Urinary bladder (tissue), 4 donors: Measurements from ENCODE around the gene RAP1GAP2. TPM values are rescaled to one million over a fixed set of nuclear protein-coding genes. Genes with fewer than 3 reads are reported as not detected.
"Not testable (repeated sequence)": the region's sequence is repeated elsewhere in the genome, so short reads cannot be mapped to it uniquely, and the experiment has no call there.

ENCODE experiments used
- DNase-seq: peaks from one replicate; pipeline ENCODE4 v3.0.0-alpha.2; 2015; ENCODE audit errors: extremely low spot score
- H3K27ac ChIP-seq: one replicate; pipeline ENCODE4 v1.5.1; 2013; ENCODE audit warnings: low read depth, mild to moderate bottlenecking, moderate library complexity
- H3K36me3 ChIP-seq: one replicate; pipeline ENCODE4 v1.6.1; 2013; ENCODE audit warnings: mild to moderate bottlenecking, moderate library complexity; ENCODE audit not compliant: insufficient read depth
- H3K4me1 ChIP-seq: one replicate; pipeline ENCODE4 v1.6.1; 2013; ENCODE audit warnings: mild to moderate bottlenecking, moderate library complexity; ENCODE audit not compliant: insufficient read depth
- H3K4me3 ChIP-seq: one replicate; pipeline ENCODE4 v1.5.1; 2013; ENCODE audit warnings: low read depth, low read length
- WGBS: extraction: QIAGEN DNeasy Blood & Tissue Kit; methylation state at CpG from one replicate; pipeline ENCODE4 v1.1.7; 2013; 5-methylcytosine and 5-hydroxymethylcytosine counted together
- polyA plus RNA-seq: library from polyadenylated mRNA; stranded (reverse); fragments of 200-250 nt; gene quantifications from one replicate; pipeline ENCODE4 v1.2.3, GENCODE V29; 2013
- total RNA-seq: library from RNA; depleted of rRNA; stranded (reverse); fragments of >200 nt; gene quantifications from one replicate; pipeline ENCODE4 v1.2.3, GENCODE V29; 2014
- donor health status: healthy with polysubstance abuse.
- donor health status: healthy.

Gene RAP1GAP2
- total and polyA plus RNA-seq, 2 donors = 3.7 to 3.9 TPM

DNA sequence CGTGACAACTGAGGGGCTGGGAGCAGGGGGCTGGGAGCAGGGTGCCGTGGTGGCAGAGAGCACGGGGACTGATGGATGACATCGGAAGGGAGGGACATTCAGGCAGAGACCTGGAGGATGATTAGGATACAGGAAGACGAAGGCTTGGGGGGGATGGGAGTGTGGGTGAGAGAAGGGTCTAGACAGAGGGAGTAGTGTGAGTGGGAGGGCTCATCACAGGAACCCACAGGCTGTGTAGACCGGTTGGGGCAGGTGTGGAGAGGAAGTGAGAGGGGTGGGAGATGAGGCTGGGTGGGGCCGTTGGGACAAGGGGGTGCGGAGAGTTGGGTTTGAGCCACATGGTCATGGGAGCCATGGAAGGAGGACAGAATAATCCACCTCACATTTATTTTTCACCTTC lies 83.8 kb downstream of the RAP1GAP2 start:
- no peak for DNase-seq
- Histone ChIP-seq H3K27ac (no peak overlapping the region), H3K36me3 (no peaks in the 10 kb centered on the region), H3K4me3 (no peak overlapping the region), H3K4me1 (no peaks in the 10 kb centered on the region)
- WGBS = 72% methylated on average over 8 of the region's 8 CpGs

DNA sequence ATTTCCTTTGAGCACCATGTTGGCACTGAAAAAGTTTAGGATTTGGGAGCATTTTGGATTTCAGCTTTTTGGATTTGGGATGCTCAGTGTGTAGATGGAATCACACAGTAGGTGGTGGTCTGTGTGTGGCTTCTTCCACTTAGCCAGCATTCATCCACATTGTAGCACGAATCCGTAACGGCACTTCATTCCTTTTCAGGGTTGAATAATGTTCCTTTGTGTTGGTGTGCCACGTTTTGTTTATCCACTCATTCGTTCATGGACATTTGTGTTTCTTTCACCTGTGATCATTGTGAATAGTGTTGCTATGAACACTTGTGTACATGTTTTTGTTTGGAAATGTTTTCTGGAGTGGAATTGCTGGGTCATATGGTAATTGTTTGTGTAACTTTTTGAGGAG lies 85.1 kb downstream of the RAP1GAP2 start:
- WGBS = 91% methylated on average over 5 of the region's 5 CpGs
- Histone ChIP-seq H3K36me3 (no peaks in the 10 kb centered on the region), H3K4me1 (no peaks in the 10 kb centered on the region), H3K4me3 (no peak overlapping the region), H3K27ac (no peak overlapping the region)
- DNase-seq = no peak

DNA sequence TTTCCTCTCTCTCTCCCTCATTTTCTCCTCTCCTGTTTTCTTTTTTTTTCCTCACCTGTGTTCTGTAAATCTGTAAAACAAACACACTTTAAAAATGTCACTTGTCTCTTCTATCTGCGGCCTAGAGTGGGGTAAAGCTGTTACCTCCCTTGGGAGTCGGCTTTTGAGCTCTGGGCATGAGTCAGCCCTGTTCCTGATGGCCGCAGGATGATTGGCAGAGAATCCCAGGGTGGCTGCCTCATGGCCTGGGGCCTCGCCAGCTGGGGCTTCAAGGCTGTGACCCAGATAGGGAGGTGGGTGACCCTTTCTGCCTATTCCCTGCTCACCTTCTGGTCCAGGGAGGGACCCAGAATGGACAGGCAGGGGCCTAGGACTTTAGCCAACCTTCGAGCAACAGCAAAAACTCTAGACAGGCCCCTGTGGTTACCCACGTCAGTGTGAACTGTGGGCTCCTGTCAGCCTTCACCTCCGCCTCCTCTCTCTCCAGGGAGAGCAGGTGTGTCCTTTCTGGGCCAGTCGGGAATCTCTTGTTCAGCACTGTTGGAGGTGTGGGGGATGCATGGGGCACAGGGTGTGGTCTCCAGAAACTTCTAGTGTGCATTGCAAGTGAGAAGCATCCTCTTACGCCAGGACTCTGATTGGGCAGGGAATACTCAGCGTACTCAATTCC lies 87.4 kb downstream of the RAP1GAP2 start:
- no peak overlapping the region for H3K4me3 ChIP-seq
- 59% methylated on average over 10 of the region's 10 CpGs for WGBS
- no peak overlapping the region for H3K27ac ChIP-seq
- no peaks in the 10 kb centered on the region for H3K36me3 ChIP-seq
- no peak for DNase-seq
- H3K4me1 ChIP-seq = no peaks in the 10 kb centered on the region

DNA sequence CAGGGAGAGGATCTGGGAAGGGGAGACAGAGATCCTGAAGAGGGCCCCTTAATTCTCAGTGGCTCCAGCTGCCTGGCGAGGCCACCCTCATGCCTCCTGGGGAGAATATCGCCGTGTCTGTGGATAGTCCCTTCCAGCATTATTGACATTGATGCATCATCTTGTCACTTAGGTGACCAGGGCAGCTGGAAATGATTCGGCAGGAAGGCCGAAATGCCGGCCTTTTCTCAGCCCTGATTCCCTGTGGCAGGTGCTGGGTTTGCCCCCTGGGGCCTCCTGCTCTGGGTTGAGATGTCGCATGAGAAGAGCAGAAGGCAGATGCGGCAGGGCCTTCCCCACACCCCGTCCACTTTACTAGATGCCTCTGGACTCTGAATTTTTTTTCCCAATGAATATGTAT lies 89.5 kb downstream of the RAP1GAP2 start:
- no peak overlapping the region for H3K4me3 ChIP-seq
- no peaks in the 10 kb centered on the region for H3K4me1 ChIP-seq
- H3K27ac ChIP-seq = no peak overlapping the region
- WGBS = 73% methylated on average over 9 of the region's 9 CpGs
- no peak for DNase-seq
- H3K36me3 ChIP-seq = no peaks in the 10 kb centered on the region

DNA sequence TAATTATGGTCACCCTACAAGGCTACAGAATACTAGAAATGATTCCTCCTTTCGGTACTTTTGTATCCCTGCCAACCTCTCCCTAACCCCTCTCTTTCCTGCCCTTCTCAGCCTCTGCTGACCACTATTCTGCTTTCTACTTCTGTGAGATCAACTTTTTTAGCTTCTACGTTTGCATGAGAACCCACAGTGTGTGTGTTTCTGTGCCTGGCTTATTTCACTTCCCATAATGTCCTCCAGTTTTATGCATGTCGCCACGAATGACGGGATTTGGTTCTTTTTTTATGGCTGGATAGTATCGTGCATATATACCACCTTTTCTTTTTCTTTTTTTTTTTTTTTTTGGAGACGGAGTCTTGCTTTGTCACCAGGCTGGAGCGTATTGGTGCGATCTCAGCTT lies 92.1 kb downstream of the RAP1GAP2 start:
- Histone ChIP-seq H3K4me1 (no peaks in the 10 kb centered on the region), H3K36me3 (no peaks in the 10 kb centered on the region), H3K27ac (no peak overlapping the region), H3K4me3 (no peak overlapping the region)
- WGBS = 78% methylated on average over 9 of the region's 9 CpGs
- no peak for DNase-seq

DNA sequence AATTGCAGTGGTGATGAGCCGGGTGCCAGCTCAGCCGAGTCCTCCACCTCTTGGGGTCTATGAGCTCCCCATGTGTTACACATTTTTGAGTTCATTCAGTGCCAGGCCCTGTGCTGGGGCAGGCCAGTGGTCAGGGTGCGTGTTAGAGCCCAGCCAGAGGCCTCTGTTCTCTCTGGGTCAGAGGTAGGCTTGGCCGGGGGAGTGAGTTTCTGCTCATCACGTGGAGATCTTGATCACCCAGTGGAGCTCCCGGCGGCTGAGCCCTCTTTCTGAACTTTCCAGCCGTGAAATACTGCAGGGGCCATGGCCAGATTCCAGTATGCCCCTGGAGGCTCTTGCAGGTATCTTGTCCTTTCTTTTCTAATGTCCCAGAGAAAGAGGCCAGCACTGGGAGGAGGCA lies 93.0 kb downstream of the RAP1GAP2 start:
- 68% methylated on average over 8 of the region's 8 CpGs for WGBS
- H3K36me3 ChIP-seq = no peaks in the 10 kb centered on the region
- H3K4me1 ChIP-seq = no peaks in the 10 kb centered on the region
- no peak overlapping the region for H3K4me3 ChIP-seq
- no peak overlapping the region for H3K27ac ChIP-seq
- no peak for DNase-seq

DNA sequence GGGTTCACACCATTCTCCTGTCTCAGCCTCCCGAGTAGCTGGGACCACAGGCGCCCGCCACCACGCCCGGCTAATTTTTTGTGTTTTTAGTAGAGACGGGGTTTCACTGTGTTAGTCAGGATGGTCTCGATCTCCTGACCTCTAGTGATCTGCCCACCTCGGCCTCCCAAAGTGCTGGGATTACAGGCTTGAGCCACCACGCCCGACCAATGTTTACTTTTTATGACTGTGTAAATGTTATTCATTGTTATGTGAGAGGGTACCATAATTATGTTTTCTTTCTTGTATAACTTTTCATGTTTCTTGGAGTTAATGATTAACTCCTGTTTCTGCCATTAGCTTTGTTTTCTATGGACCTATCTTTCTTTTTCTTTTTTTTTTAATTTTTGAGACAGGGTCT lies 94.5 kb downstream of the RAP1GAP2 start:
- not testable (repeated sequence) for H3K36me3 ChIP-seq, H3K4me3 ChIP-seq, H3K4me1 ChIP-seq, H3K27ac ChIP-seq, DNase-seq
- 87% methylated on average over 10 of the region's 10 CpGs for WGBS

DNA sequence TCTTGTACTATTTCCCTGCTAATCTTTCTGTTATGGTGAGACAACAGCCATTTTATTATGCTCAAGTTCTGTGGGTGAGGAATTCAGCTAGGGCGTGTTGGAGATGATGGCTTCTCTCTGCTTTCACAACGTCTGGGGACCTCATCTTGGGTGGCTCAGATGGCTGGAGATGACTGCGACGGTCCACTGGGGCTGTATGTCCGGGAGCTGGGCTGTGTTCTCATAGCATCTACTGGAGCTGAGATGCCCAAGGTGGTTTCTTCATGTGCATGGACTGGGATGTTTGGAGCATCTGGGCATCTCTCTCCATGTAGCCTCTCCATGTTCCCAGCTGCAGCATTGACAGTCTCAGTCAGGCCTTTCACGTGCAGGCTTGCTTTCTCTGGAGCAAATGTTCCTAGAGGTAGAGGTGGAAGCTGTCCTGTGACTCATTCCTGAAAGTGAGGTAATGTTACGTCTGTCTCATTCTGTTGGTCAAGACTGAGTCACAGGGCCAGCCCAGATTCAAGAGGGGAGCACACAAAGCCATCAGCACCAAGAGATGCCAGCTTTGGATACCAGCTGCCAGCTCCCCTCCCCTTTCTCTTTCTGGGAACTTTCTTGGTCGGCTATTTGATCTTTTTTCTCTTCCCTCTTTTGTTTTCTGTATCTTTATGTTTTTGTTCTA lies 96.2 kb downstream of the RAP1GAP2 start:
- no peak for DNase-seq
- Histone ChIP-seq H3K4me1 (no peaks in the 10 kb centered on the region), H3K27ac (no peak overlapping the region), H3K36me3 (no peaks in the 10 kb centered on the region), H3K4me3 (no peak overlapping the region)
- WGBS = 69% methylated on average over 8 of the region's 8 CpGs

DNA sequence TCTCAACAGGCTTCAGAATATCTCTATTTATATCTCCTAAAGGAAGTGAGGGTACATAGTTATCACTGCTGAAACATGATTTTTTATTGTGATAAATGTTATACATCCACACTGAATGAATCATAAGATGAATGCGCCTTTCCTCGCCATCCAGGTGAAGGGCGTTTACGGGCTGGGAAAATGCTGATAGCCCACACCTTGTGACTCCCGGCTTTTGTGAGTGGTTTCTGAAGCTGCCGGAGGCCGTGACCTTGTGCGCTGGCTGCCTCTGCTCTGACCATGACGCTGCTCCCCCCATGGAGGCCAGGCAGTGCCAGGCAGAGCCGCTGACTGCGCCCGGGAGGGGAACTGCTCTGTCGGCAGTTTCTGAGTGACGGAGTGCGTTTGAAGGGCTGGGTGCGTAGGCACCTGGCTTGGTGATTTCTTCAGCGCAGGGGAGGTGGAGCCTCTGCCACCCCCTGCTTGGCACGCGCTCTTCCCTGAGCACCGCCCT lies 97.2 kb downstream of the RAP1GAP2 start:
- WGBS = 72% methylated on average over 20 of the region's 20 CpGs
- Histone ChIP-seq H3K4me3 (no peak overlapping the region), H3K36me3 (no peaks in the 10 kb centered on the region), H3K27ac (no peak overlapping the region), H3K4me1 (no peaks in the 10 kb centered on the region)
- DNase-seq = no peak

DNA sequence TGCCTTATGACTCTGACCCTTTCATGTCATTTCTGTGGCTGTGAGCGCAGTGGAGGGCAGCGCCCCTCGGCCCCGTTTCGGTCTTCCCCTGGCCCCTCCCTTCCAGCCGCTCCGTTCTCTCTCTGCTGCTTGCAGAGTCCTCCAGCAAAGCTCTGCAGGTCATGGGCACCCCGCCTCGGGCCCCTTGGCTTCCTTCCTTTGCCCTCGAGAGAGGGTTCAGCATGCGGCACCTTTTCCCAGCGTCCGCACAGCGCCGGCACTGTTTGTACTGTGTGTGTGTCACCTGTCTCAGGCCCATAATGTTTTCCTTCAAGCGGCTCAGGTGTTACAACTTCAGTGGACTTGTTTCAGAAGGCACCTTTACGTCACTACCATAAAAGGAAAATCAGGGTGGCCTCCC lies 98.5 kb downstream of the RAP1GAP2 start:
- no peaks in the 10 kb centered on the region for H3K4me1 ChIP-seq
- no peak overlapping the region for H3K27ac ChIP-seq
- no peak for DNase-seq
- 66% methylated on average over 17 of the region's 17 CpGs for WGBS
- H3K36me3 ChIP-seq = no peaks in the 10 kb centered on the region
- no peak overlapping the region for H3K4me3 ChIP-seq

DNA sequence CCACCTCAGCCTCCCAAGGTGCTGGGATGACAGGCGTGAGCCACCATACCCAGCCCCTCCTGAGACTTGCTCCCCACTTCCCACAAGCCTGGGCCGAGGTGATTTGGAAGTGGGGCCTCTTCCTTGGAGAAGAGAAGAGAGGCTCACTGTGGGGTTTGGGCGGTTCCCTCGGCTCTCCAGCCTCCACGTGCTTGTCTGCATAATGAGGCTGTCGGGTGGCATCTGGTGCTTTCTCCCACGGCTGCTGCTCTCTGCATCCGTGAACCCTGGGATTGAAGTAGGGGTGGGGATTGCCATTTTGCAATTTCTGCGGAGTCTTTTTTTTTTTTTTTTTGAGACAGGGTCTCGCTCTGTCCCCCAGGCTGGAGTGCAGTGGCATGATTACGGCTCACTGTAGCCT lies 101.4 kb downstream of the RAP1GAP2 start:
- WGBS = 79% methylated on average over 11 of the region's 11 CpGs

DNA sequence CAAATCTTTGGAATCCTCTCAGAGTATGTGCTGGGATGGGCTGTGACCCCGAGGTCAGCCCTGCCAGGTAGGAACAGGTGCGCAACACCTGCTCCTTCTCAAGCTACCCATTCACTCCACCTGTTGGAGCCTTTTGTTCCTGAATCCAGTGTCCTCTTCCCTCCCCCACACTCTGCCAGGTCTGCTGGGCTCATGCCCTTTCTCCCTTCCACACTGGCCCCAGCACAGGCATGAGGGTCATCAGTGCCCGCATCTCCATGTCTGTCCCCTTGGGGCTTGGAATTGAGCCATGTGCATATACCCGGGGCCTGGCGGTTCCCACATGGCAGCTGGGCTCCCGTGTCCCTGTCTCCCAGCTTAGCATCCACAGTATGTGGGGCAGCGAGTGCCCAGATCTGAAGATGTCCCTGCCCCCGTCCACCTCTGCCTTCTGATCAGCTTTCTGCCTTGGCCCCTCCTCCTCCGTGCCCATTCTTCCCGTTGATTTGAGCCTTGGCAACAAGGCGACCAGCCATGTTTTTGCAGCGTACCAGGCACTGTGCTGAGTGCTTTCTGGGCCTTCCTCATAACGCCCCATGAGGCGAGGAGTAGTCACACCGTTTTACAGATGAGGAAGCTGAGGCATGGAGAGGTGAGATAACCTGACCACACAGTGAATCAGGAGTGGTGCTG lies 102.2 kb downstream of the RAP1GAP2 start:
- no peak for DNase-seq
- Histone ChIP-seq H3K4me1 (no peaks in the 10 kb centered on the region), H3K36me3 (no peaks in the 10 kb centered on the region), H3K4me3 (no peak overlapping the region), H3K27ac (no peak overlapping the region)
- 81% methylated on average over 15 of the region's 15 CpGs for WGBS

More for the DNA sequence above, 101.4 kb downstream of the RAP1GAP2 start:
- Histone ChIP-seq H3K4me3 (no peak overlapping the region), H3K27ac (no peak overlapping the region), H3K36me3 (no peaks in the 10 kb centered on the region), H3K4me1 (no peaks in the 10 kb centered on the region)
- no peak for DNase-seq

DNA sequence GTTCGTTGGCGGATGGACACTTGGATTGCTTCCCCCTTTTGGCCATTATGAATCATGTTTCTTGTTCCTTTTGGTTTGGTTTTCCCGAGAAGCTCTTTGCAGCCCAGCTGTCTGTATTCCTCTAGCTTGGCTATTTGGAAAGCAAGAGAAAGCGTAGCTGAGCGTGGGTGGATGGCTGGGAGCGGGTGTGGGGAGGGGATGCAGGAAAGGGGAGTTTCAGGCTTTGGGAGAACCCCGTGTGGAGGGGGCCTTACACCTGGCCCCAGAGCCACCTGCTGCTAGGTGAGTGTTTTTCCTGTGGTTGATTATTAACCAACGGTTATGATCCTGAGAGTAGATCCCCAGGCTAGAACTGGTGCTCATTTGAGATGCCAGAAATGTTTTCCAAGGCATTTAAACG lies 103.7 kb downstream of the RAP1GAP2 start:
- Histone ChIP-seq H3K27ac (no peak overlapping the region), H3K36me3 (no peaks in the 10 kb centered on the region), H3K4me1 (no peaks in the 10 kb centered on the region), H3K4me3 (no peak overlapping the region)
- no peak for DNase-seq
- 69% methylated on average over 9 of the region's 9 CpGs for WGBS

DNA sequence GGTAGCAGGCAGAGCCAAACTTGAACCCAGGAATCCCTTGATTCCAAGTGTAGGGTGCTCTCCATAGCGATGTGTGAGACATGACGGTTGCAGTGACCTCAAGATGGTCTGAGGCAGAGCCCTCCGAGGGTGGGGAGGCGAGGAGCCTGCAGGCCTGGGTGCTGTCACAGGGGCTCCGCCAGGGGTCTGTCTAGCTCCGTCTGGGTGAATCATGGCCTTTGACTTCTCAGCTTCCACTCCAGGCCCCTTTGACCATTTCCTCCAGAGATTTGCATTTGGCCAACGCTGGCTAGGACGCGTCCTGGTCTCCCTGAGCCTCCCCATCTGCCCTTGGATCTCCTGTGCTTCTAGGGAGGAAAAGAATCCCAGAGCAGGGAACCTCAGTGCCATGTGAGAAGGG lies 104.6 kb downstream of the RAP1GAP2 start:
- Histone ChIP-seq H3K36me3 (no peaks in the 10 kb centered on the region), H3K27ac (no peak overlapping the region), H3K4me1 (no peaks in the 10 kb centered on the region), H3K4me3 (no peak overlapping the region)
- 85% methylated on average over 9 of the region's 9 CpGs for WGBS
- DNase-seq = no peak
